ENCODE measurements around the gene FIGN.

GRCh38 chr2:163734881-163735684 is 725 bp downstream of the FIGN start:
- TF ChIP-seq RXRA (IDR thresholded peaks at IDR 0.05) (no peak), JUND (IDR thresholded peaks at IDR 0.05) (no peak), CTCF (IDR thresholded peaks at IDR 0.05; ENCODE audit: low read depth, low read length, missing input control) (no peak), MAX (IDR thresholded peaks at IDR 0.05) (no peak), EGR1 (IDR thresholded peaks at IDR 0.05; ENCODE audit: low read depth in 2 of 2) (no peak), ATF3 (IDR thresholded peaks at IDR 0.05) (no peak), RAD21 (IDR thresholded peaks at IDR 0.05) (peak in 1 of 2 donors; percentile 10), TAF1 (conservative IDR thresholded peaks at IDR 0.05) (no peak), YY1 (IDR thresholded peaks at IDR 0.05) (no peak), NR2F2 (IDR thresholded peaks at IDR 0.05) (no peak), HNF4A (conservative IDR thresholded peaks at IDR 0.05) (peak in 1 of 2 donors; percentile 15), SP1 (IDR thresholded peaks at IDR 0.05) (no peak)

Measured in liver (tissue), 3 donors.